ENCODE measurements around the gene GRN. TPM values are rescaled to one million over a fixed set of nuclear protein-coding genes. Genes with fewer than 3 reads are reported as not detected.

GRN gene
- total and polyA plus RNA-seq, 2 of the 13 experiments (the other 11 are each of a cell fraction or from before 2014, with no cell fraction given) = 86.6 to 143 TPM

DNA sequence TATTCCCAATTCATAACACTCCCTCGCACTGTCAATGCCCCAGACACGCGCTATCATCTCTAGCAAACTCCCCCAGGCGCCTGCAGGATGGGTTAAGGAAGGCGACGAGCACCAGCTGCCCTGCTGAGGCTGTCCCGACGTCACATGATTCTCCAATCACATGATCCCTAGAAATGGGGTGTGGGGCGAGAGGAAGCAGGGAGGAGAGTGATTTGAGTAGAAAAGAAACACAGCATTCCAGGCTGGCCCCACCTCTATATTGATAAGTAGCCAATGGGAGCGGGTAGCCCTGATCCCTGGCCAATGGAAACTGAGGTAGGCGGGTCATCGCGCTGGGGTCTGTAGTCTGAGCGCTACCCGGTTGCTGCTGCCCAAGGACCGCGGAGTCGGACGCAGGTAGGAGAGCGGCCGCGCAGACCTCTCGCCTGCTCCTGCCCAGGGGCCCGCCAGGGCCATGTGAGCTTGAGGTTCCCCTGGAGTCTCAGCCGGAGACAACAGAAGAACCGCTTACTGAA lies at the start of gene GRN (continued):
- TF ChIP-seq, protein P1, sequence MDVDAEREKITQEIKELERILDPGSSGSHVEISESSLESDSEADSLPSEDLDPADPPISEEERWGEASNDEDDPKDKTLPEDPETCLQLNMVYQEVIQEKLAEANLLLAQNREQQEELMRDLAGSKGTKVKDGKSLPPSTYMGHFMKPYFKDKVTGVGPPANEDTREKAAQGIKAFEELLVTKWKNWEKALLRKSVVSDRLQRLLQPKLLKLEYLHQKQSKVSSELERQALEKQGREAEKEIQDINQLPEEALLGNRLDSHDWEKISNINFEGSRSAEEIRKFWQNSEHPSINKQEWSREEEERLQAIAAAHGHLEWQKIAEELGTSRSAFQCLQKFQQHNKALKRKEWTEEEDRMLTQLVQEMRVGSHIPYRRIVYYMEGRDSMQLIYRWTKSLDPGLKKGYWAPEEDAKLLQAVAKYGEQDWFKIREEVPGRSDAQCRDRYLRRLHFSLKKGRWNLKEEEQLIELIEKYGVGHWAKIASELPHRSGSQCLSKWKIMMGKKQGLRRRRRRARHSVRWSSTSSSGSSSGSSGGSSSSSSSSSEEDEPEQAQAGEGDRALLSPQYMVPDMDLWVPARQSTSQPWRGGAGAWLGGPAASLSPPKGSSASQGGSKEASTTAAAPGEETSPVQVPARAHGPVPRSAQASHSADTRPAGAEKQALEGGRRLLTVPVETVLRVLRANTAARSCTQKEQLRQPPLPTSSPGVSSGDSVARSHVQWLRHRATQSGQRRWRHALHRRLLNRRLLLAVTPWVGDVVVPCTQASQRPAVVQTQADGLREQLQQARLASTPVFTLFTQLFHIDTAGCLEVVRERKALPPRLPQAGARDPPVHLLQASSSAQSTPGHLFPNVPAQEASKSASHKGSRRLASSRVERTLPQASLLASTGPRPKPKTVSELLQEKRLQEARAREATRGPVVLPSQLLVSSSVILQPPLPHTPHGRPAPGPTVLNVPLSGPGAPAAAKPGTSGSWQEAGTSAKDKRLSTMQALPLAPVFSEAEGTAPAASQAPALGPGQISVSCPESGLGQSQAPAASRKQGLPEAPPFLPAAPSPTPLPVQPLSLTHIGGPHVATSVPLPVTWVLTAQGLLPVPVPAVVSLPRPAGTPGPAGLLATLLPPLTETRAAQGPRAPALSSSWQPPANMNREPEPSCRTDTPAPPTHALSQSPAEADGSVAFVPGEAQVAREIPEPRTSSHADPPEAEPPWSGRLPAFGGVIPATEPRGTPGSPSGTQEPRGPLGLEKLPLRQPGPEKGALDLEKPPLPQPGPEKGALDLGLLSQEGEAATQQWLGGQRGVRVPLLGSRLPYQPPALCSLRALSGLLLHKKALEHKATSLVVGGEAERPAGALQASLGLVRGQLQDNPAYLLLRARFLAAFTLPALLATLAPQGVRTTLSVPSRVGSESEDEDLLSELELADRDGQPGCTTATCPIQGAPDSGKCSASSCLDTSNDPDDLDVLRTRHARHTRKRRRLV (CRISPR knock-in tag; IDR thresholded peaks at IDR 0.05) = peak; percentile 87; the same call in 1 of the 2 replicates
- TF ChIP-seq, protein P2, sequence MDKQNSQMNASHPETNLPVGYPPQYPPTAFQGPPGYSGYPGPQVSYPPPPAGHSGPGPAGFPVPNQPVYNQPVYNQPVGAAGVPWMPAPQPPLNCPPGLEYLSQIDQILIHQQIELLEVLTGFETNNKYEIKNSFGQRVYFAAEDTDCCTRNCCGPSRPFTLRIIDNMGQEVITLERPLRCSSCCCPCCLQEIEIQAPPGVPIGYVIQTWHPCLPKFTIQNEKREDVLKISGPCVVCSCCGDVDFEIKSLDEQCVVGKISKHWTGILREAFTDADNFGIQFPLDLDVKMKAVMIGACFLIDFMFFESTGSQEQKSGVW (CRISPR knock-in tag; IDR thresholded peaks at IDR 0.05; ENCODE audit: borderline replicate concordance) = no peak
- TF ChIP-seq ATF7-NPFF (CRISPR knock-in tag; IDR thresholded peaks at IDR 0.05; ENCODE audit: low read depth) (peak; percentile 27; the same call in 1 of the 2 replicates), MAFF (IDR thresholded peaks at IDR 0.05; ENCODE audit: low read depth, low read length) (no peak), NFYB (CRISPR knock-in tag; IDR thresholded peaks at IDR 0.05) (peak; percentile 96), FOXP1 (IDR thresholded peaks at IDR 0.05) (no peak), FOXP1 (CRISPR knock-in tag; IDR thresholded peaks at IDR 0.05) (peak; percentile 61), EEA1 (CRISPR knock-in tag; IDR thresholded peaks at IDR 0.05; ENCODE audit: borderline replicate concordance) (no peak), ZSCAN9 (CRISPR knock-in tag; IDR thresholded peaks at IDR 0.05; ENCODE audit: borderline replicate concordance) (no peak; the same call in 1 of the 2 replicates), HNF4A (CRISPR knock-in tag; IDR thresholded peaks at IDR 0.05) (peak; percentile 10; the same call in 1 of the 2 replicates), YEATS4 (CRISPR knock-in tag; IDR thresholded peaks at IDR 0.05; ENCODE audit: borderline replicate concordance) (0 out of 2 replicates have a peak, but pooled peaks have one; percentile 73), KDM5A (IDR thresholded peaks at IDR 0.05; ENCODE audit: borderline replicate concordance, low read length) (peak; percentile 97), ASH2L (IDR thresholded peaks at IDR 0.05; ENCODE audit: insufficient read length, low read depth, low read length) (peak; percentile 17), BRCA1 (CRISPR knock-in tag; IDR thresholded peaks at IDR 0.05) (no peak), TCF12 (IDR thresholded peaks at IDR 0.05) (no peak), TCF12 (CRISPR knock-in tag; IDR thresholded peaks at IDR 0.05) (0 out of 2 replicates have a peak, but pooled peaks have one; percentile 77)
- TF ChIP-seq, protein P3, sequence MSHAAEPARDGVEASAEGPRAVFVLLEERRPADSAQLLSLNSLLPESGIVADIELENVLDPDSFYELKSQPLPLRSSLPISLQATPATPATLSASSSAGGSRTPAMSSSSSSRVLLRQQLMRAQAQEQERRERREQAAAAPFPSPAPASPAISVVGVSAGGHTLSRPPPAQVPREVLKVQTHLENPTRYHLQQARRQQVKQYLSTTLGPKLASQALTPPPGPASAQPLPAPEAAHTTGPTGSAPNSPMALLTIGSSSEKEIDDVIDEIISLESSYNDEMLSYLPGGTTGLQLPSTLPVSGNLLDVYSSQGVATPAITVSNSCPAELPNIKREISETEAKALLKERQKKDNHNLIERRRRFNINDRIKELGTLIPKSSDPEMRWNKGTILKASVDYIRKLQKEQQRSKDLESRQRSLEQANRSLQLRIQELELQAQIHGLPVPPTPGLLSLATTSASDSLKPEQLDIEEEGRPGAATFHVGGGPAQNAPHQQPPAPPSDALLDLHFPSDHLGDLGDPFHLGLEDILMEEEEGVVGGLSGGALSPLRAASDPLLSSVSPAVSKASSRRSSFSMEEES (CRISPR knock-in tag; IDR thresholded peaks at IDR 0.05) = peak; percentile 98
- TF ChIP-seq, protein P4, sequence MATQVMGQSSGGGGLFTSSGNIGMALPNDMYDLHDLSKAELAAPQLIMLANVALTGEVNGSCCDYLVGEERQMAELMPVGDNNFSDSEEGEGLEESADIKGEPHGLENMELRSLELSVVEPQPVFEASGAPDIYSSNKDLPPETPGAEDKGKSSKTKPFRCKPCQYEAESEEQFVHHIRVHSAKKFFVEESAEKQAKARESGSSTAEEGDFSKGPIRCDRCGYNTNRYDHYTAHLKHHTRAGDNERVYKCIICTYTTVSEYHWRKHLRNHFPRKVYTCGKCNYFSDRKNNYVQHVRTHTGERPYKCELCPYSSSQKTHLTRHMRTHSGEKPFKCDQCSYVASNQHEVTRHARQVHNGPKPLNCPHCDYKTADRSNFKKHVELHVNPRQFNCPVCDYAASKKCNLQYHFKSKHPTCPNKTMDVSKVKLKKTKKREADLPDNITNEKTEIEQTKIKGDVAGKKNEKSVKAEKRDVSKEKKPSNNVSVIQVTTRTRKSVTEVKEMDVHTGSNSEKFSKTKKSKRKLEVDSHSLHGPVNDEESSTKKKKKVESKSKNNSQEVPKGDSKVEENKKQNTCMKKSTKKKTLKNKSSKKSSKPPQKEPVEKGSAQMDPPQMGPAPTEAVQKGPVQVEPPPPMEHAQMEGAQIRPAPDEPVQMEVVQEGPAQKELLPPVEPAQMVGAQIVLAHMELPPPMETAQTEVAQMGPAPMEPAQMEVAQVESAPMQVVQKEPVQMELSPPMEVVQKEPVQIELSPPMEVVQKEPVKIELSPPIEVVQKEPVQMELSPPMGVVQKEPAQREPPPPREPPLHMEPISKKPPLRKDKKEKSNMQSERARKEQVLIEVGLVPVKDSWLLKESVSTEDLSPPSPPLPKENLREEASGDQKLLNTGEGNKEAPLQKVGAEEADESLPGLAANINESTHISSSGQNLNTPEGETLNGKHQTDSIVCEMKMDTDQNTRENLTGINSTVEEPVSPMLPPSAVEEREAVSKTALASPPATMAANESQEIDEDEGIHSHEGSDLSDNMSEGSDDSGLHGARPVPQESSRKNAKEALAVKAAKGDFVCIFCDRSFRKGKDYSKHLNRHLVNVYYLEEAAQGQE (IDR thresholded peaks at IDR 0.05; ENCODE audit: borderline replicate concordance in 1 of 2, low read depth in 1 of 2, low read length in 2 of 2) = peak in 1 of 2 experiments; percentile 26; a peak in 1 of 4 replicates
